Esophagus (tissue), 2 donors: ENCODE measurements around the gene DYSF. TPM values are rescaled to one million over a fixed set of nuclear protein-coding genes. Genes with fewer than 3 reads are reported as not detected.

Experiments used
- H3K27ac ChIP-seq, 2 donors: one replicate each; pipeline ENCODE4 v1.5.1; 2013; ENCODE audit warnings: low read depth in 2 of 2, mild to moderate bottlenecking in 2 of 2, inconsistent platforms in 1 of 2, low read length in 1 of 2, moderate library complexity in 1 of 2
- H3K27me3 ChIP-seq, 2 donors: one replicate each; pipeline ENCODE4 v1.6.1; 2013; ENCODE audit warnings: low read length in 2 of 2, control low read depth in 1 of 2, mild to moderate bottlenecking in 1 of 2; ENCODE audit not compliant: insufficient read depth in 2 of 2, control insufficient read depth in 1 of 2
- H3K36me3 ChIP-seq, 2 donors: one replicate each; pipeline ENCODE4 v1.6.1; 2013; ENCODE audit warnings: low read length in 1 of 2; ENCODE audit not compliant: control insufficient read depth in 2 of 2, insufficient read depth in 2 of 2
- H3K4me1 ChIP-seq, 2 donors: one replicate each; pipeline ENCODE4 v1.6.1; 2013; ENCODE audit warnings: low read length in 1 of 2; ENCODE audit not compliant: control insufficient read depth in 2 of 2, insufficient read depth in 2 of 2
- H3K4me3 ChIP-seq, 2 donors: one replicate each; pipeline ENCODE4 v1.5.1; 2013; ENCODE audit warnings: low read length in 2 of 2, mild to moderate bottlenecking in 2 of 2, low read depth in 1 of 2, moderate library complexity in 1 of 2
- H3K9me3 ChIP-seq, 2 donors: one replicate each; pipeline ENCODE4 v1.6.1; 2013; ENCODE audit warnings: mild to moderate bottlenecking in 2 of 2, low read depth in 1 of 2, low read length in 1 of 2, moderate library complexity in 1 of 2; ENCODE audit not compliant: control insufficient read depth in 2 of 2, insufficient read depth in 1 of 2
- WGBS, 2 donors: extraction: QIAGEN DNeasy Blood & Tissue Kit; methylation state at CpG; one replicate each; pipeline ENCODE4 v1.1.7; 2013; 5-methylcytosine and 5-hydroxymethylcytosine counted together
- polyA plus RNA-seq, 2 donors: library from polyadenylated mRNA; stranded (reverse); fragments of 200-250 nt; gene quantifications; one replicate each; pipeline ENCODE4 v1.2.3, GENCODE V29; 2013
- donor health status: healthy with polysubstance abuse.
- donor health status: Bipolar disorder and iron deficiency.

Gene DYSF
- polyA plus RNA-seq, 2 donors: 1.8 to 2.6 TPM

DNA sequence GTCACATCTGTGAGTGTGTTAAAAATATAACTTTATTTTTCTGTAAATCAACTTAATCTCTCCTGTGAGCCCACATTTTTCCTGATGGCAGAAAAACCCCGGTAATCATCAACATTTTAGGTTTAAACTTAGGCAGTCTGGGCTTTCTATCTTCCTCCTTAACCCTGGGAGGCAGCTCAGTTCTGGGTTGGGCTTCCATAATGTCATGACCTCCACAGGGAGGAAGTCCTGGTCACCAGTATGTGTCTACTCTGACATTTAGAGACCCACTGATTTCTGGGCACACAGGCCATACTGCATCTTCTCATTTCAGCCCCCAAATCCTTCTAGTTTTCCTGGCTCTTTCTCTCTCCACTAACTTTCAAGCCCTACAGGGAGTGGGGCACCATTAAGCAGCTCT, 181.2 kb downstream of the DYSF start:
- Histone ChIP-seq H3K27me3 (no peaks in the 10 kb centered on the region), H3K9me3 (no peaks in the 10 kb centered on the region), H3K36me3 (no peaks in the 10 kb centered on the region), H3K4me1 (no peaks in the 10 kb centered on the region), H3K27ac (no peak overlapping the region), H3K4me3 (no peak overlapping the region)
- WGBS, 2 donors: 91% methylated on average over 1 of the region's 1 CpG

DNA sequence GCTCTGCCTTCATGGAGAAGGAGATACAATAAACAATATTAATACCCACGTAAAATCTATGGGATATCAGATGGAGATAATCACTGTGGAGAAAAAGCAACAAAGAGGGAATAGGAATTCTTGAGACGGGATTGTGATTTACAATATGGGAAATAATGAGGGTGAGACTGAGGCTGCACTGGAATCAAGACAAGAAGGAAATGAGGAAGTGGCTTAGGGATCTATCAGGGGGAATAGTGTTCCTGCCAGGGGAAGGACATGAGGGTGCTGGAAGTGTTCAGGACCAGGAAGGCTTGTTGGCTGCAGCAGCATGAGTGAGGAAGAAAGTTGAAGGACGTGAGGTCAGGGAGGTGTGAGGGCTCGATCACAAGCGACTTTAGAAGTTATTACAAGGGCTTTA, 182.4 kb downstream of the DYSF start:
- no peak overlapping the region for H3K4me3 ChIP-seq
- no peak overlapping the region for H3K27ac ChIP-seq
- no peaks in the 10 kb centered on the region for H3K4me1 ChIP-seq
- H3K9me3 ChIP-seq: no peaks in the 10 kb centered on the region
- 80 to 83% methylated on average over 5 of the region's 5 CpGs for WGBS, 2 donors
- H3K27me3 ChIP-seq: no peaks in the 10 kb centered on the region
- H3K36me3 ChIP-seq: no peaks in the 10 kb centered on the region

DNA sequence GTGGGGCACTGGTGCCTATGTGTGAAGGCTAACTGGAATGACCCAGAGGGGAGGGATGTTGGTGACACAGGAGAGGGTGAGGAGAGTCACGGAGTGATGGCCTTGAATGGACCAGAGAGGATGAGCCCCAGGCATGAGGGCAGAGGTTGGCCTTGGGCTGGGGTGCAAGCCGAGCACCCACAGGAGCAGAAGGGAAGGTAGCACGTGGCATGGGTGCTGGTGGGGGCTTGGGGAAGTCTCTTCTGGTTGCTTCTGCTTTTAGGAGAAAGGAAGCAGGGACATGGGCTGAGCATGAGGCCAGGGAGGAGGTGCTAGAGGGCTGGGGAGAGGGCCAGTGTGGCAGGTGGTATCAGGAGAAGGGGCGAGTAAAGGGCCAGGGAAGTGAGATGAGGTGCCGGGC, 183.8 kb downstream of the DYSF start:
- 82 to 86% methylated on average over 5 of the region's 5 CpGs for WGBS, 2 donors
- no peaks in the 10 kb centered on the region for H3K9me3 ChIP-seq
- H3K4me1 ChIP-seq: no peaks in the 10 kb centered on the region
- no peak overlapping the region for H3K4me3 ChIP-seq
- H3K27me3 ChIP-seq: no peaks in the 10 kb centered on the region
- H3K27ac ChIP-seq: no peak overlapping the region
- H3K36me3 ChIP-seq: no peaks in the 10 kb centered on the region

GRCh38 chr2:71637736-71638135, 184.4 kb downstream of the DYSF start:
- Histone ChIP-seq H3K36me3 (no peaks in the 10 kb centered on the region), H3K4me1 (no peaks in the 10 kb centered on the region), H3K9me3 (no peaks in the 10 kb centered on the region), H3K27me3 (no peaks in the 10 kb centered on the region), H3K27ac (no peak overlapping the region), H3K4me3 (no peak overlapping the region)
- 71 to 74% methylated on average over 4 of the region's 4 CpGs for WGBS, 2 donors

DNA sequence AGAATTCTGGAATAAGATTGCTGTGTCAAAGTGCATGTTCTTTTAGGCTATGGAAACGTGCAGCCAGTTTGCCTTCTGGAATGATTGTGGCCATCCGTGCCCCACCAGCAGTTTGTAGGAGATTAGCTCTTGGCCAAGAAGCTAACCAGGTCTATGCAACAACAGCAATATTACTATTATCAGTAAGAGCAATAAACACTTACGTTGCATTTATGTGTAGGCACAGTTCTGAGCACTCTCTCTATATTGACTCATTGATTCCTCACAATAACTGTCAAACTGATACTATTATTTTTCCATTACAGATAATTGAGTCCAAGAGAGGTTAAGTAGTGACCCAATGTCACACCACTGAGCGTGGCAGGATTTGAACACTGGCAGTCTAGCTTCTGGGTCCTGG, 186.4 kb downstream of the DYSF start:
- H3K27ac ChIP-seq: no peak overlapping the region
- H3K27me3 ChIP-seq: no peaks in the 10 kb centered on the region
- H3K9me3 ChIP-seq: no peaks in the 10 kb centered on the region
- no peaks in the 10 kb centered on the region for H3K36me3 ChIP-seq
- 88 to 89% methylated on average over 4 of the region's 4 CpGs for WGBS, 2 donors
- peaks cover 0 to 4% of the 10 kb centered on the region in 2 donors for H3K4me1 ChIP-seq
- H3K4me3 ChIP-seq: no peak overlapping the region

GRCh38 chr2:71640489-71640888, 187.1 kb downstream of the DYSF start:
- Histone ChIP-seq H3K9me3 (no peaks in the 10 kb centered on the region), H3K4me3 (no peak overlapping the region), H3K36me3 (no peaks in the 10 kb centered on the region), H3K27ac (no peak overlapping the region), H3K27me3 (no peaks in the 10 kb centered on the region), H3K4me1 (peaks cover 0 to 8% of the 10 kb centered on the region in 2 donors)
- 86 to 87% methylated on average over 5 of the region's 5 CpGs for WGBS, 2 donors

DNA sequence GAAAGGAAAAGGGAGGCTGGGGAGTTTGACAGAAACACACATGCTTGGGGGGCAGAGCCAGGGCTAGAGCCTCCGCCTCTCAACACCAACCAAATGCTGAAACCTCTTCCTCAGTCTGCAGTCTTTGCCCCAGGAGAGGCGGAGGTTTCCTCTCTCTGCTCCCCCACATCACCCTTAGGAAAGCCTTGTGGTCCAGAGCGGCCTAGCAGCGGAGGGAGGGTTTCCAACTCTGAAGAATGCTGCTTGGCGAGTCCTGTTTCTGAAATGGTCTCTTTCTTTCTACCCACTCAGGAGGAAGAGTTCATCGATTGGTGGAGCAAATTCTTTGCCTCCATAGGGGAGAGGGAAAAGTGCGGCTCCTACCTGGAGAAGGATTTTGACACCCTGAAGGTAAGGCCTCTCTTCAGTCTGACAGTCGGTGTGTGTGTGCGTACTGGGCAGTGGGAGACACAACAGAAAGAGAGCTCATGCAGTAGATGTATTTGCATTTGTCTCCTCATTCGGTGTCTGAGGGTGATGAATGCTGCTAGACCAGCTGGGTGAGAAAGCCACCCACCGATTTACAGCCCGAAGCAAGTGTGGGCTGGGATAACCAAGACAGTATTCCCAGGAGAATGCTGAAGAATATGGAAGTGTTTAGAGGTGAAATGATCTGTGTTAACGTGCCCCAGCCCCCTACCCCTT, 190.5 kb downstream of the DYSF start:
- Histone ChIP-seq H3K36me3 (no peaks in the 10 kb centered on the region), H3K27me3 (no peaks in the 10 kb centered on the region), H3K27ac (no peak overlapping the region), H3K4me3 (no peak overlapping the region), H3K9me3 (no peaks in the 10 kb centered on the region), H3K4me1 (peaks cover 0 to 14% of the 10 kb centered on the region in 2 donors)
- WGBS, 2 donors: 69 to 70% methylated on average over 13 of the region's 13 CpGs

DNA sequence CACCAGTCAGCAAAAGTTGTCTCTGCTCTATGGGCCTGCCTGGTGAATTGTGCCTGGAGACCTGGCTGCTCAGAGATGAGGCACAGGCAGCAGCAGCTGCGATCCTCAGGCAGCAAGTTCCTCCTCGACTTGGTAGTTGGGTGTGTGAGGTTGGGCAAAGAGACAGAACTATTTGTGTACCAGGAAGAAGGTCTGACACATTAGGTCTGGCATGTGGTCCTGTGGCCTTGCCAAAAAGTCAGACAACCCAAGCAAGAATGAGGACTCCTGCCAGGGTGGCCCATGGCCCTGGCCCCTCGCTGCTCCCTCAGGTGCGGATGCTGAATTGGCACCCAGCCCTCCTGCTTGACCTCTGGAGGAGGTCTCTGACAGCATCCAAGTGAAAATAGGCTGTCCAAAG, 192.7 kb downstream of the DYSF start:
- H3K9me3 ChIP-seq: no peaks in the 10 kb centered on the region
- H3K4me3 ChIP-seq: no peak overlapping the region
- no peaks in the 10 kb centered on the region for H3K36me3 ChIP-seq
- H3K27me3 ChIP-seq: no peaks in the 10 kb centered on the region
- peaks cover 0 to 14% of the 10 kb centered on the region in 2 donors for H3K4me1 ChIP-seq
- no peak overlapping the region for H3K27ac ChIP-seq
- 28 to 49% methylated on average over 4 of the region's 4 CpGs for WGBS, 2 donors

GRCh38 chr2:71647356-71647755, 194.0 kb downstream of the DYSF start:
- no peaks in the 10 kb centered on the region for H3K36me3 ChIP-seq
- H3K27me3 ChIP-seq: no peaks in the 10 kb centered on the region
- peaks cover 0 to 14% of the 10 kb centered on the region in 2 donors for H3K4me1 ChIP-seq
- 90 to 93% methylated on average over 1 of the region's 1 CpG for WGBS, 2 donors
- H3K4me3 ChIP-seq: no peak overlapping the region
- no peaks in the 10 kb centered on the region for H3K9me3 ChIP-seq
- H3K27ac ChIP-seq: no peak overlapping the region

GRCh38 chr2:71655498-71655897, 202.1 kb downstream of the DYSF start:
- WGBS, 2 donors: 75 to 81% methylated on average over 2 of the region's 2 CpGs
- Histone ChIP-seq H3K9me3 (peaks cover 0 to 8% of the 10 kb centered on the region in 2 donors), H3K4me3 (no peak overlapping the region), H3K4me1 (no peaks in the 10 kb centered on the region), H3K27me3 (no peaks in the 10 kb centered on the region), H3K36me3 (no peaks in the 10 kb centered on the region), H3K27ac (no peak overlapping the region)
